ENCODE measurements around the gene PTPRH.

PTPRH gene

DNA sequence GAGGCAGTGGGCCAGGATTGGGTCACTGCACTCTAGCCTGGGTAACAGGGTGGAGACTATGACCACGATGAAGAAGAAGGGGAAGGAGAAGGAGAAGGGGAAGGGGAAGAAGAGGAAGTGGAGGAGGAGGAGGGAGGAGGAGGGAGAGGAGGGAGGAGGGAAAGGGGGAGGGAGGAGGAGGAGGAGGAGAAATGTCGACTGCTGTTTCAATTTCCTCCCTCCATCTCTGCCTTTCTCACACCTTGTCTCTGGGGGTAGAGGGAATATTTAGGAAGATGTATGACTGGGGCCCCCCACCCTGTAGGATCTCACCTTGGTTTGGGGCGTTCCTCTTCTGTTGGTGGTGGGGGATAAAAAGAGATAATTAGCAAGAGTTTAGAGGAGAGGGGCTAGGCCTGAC, 64.1 kb downstream of the PTPRH start:
- DNase-seq (ENCODE audit: extremely low spot score, insufficient read length, low read depth): no peak
- FAIRE-seq: no peak

- no peak for FAIRE-seq
These were observed 67.6 kb downstream of the PTPRH start for GRCh38 chr19:55141696-55142095.

DNA sequence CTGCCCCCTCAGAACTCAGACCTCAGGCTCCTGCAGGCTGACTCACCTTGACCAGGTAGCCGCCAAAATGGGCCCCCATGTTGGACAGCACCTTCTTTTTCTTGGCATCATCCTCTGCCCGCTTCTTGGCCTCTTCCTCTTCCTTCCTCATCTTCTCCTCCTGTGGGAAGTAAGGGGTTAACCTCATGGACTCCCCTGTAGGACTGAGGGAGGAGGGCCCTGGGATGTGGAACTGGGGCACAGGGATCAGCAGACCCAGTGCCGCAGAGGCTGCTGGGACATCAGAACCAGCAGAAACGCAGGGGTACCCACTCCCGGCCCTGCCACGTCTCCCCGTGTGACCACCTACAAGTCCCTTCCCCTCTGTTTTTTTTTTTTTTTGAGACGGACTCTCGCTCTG, 71.4 kb downstream of the PTPRH start:
- DNase-seq (ENCODE audit: extremely low spot score, insufficient read length, low read depth) (no peak), FAIRE-seq (no peak)

More at GRCh38 chr19:55141696-55142095, 67.6 kb downstream of the PTPRH start:
- DNase-seq (ENCODE audit: extremely low spot score, insufficient read length, low read depth): no peak

GRCh38 chr19:55136399-55137102, 72.8 kb downstream of the PTPRH start:
- DNase-seq (ENCODE audit: extremely low spot score, insufficient read length, low read depth) (no peak), FAIRE-seq (no peak)

DNA sequence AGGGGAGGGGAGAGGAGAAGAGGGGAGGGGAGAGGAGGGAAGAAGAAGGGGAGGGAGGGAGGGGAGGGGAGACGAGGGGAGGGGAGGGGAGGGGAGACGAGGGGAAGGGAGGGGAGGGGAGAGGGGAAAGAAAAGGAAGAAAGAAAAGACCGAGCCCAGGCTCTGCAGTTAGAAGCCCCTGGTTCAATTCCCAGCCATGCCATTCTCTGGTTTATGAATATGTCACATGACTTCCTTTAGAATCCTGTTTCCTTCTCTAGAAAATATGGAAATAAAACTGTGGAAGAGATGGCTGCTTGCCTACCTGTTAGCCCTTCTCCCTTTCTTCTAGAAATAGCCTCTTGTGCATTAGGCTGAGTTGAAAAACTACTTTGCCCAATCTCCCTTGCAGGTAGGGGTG, 74.6 kb downstream of the PTPRH start:
- no peak for DNase-seq (ENCODE audit: extremely low spot score, insufficient read length, low read depth)
- no peak for FAIRE-seq

DNA sequence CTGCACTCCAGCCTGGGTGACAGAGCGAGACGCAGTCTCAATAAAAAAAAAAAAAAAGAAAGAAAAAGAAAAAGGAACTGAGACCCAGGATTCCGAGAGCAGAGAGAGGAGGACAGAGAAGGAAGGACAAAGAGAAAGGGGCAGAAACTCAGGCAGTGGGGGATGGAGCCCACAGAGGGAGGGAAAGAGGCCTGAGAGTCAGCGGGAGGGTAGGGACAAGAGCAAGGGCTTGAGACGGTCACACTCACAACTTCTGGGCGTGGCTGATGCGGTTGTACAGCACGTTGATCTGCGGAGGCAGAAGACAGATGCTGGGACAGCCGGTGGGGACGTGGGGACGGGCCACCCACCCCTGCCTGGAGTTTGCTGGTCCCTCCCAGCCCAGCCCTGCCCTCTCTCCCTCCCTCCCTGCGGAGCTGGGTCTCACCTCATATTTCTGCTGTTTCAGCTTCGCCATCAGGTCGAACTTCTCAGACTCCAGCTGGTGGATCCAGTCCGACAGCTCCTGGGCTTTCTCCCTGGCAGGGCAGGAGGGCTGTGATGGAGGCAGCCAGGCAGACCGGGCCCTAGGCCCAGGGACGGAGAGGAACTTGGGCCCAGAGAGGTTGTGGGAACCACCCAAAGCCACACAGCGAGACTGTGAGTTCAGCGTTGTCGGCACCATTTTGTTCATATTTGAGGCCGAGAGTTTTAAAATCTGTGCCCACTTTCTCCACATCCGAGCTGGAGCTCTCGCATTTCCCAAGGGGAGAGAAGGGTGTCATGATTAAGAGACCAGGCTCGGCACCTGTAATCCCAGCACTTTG, 75.5 kb downstream of the PTPRH start:
- peak; percentile 71 for FAIRE-seq
- DNase-seq (ENCODE audit: extremely low spot score, insufficient read length, low read depth): peak; percentile 45

- FAIRE-seq (no peak), DNase-seq (ENCODE audit: extremely low spot score, insufficient read length, low read depth) (no peak)
These were observed 76.7 kb downstream of the PTPRH start for GRCh38 chr19:55132453-55133129.

GRCh38 chr19:55131421-55131820, 77.9 kb downstream of the PTPRH start:
- DNase-seq (ENCODE audit: extremely low spot score, insufficient read length, low read depth): no peak
- FAIRE-seq: no peak
